ENCODE data around the gene MAP3K8. TPM values are rescaled to one million over a fixed set of nuclear protein-coding genes. Genes with fewer than 3 reads are reported as not detected.

Gene MAP3K8
- total and polyA plus RNA-seq, 2 of the 8 experiments (the other 6 are each of a cell fraction or from before 2014, with no cell fraction given), result 5.6 to 6.0 TPM

GRCh38 chr10:30390207-30390606 lies 43.8 kb upstream of the MAP3K8 start (continued):
- TF ChIP-seq, protein P1, sequence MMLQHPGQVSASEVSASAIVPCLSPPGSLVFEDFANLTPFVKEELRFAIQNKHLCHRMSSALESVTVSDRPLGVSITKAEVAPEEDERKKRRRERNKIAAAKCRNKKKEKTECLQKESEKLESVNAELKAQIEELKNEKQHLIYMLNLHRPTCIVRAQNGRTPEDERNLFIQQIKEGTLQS (IDR thresholded peaks at IDR 0.05; ENCODE audit: insufficient read depth, low read depth, low read length), result no peak
- no peak for TF ChIP-seq TAF1 (IDR thresholded peaks at IDR 0.05; ENCODE audit: low read depth, low read length)
- no peak for TF ChIP-seq SIX5 (IDR thresholded peaks at IDR 0.05; ENCODE audit: low read depth, low read length)
- TF ChIP-seq SRF (IDR thresholded peaks at IDR 0.05; ENCODE audit: low read depth, low read length), result no peak
- no peak for TF ChIP-seq BACH1 (IDR thresholded peaks at IDR 0.05; ENCODE audit: low read length)
- TF ChIP-seq RNF2 (IDR thresholded peaks at IDR 0.05; ENCODE audit: borderline replicate concordance, low read depth, low read length, missing control alignments, poor library complexity, severe bottlenecking), result no peak
- TF ChIP-seq SAP30 (IDR thresholded peaks at IDR 0.05; ENCODE audit: insufficient read depth, insufficient replicate concordance, low read length), result no peak
- TF ChIP-seq KDM4A (IDR thresholded peaks at IDR 0.05; ENCODE audit: low read depth, low read length, severe bottlenecking), result no peak

Measured in H1 (cell line).